IPS DF 4.7 (cell line): ENCODE measurements around the gene NDUFS7.

ENCODE experiments used
- DNase-seq: peaks from one replicate; pipeline ENCODE4 v3.0.0-alpha.2; 2013; ENCODE audit warnings: low spot score; ENCODE audit errors: extremely low read depth

Gene NDUFS7

DNA sequence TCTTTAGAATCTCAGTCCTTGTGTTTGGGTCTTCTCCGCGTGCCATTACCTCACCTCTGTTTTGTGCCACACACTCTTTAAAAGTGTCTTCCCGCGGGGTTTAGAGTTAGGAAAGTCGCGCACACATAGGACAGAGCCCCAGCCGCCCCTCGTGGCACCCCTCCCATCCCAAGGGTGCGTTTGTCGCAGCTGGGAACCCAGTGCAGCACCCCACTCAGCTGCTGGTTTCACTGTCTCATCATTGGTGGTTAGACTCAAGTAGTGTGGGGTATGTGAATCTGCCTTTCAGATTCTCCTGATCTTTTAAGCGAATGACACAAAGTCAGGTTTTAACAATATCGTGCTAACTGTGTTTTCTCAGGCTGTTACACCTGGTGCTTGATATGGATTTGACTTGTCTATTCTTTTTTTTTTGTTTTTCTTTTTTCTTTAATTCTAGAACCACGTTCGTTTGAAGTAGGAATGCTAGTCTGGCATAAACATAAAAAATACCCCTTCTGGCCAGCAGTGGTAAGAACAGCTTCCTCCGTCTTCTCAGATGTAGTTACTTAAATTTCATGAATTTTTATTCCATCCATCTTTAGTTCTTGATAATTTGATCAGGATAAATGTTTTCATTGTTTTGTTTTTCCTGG is 19.5 kb upstream of the NDUFS7 start:
- no peak for DNase-seq

DNA sequence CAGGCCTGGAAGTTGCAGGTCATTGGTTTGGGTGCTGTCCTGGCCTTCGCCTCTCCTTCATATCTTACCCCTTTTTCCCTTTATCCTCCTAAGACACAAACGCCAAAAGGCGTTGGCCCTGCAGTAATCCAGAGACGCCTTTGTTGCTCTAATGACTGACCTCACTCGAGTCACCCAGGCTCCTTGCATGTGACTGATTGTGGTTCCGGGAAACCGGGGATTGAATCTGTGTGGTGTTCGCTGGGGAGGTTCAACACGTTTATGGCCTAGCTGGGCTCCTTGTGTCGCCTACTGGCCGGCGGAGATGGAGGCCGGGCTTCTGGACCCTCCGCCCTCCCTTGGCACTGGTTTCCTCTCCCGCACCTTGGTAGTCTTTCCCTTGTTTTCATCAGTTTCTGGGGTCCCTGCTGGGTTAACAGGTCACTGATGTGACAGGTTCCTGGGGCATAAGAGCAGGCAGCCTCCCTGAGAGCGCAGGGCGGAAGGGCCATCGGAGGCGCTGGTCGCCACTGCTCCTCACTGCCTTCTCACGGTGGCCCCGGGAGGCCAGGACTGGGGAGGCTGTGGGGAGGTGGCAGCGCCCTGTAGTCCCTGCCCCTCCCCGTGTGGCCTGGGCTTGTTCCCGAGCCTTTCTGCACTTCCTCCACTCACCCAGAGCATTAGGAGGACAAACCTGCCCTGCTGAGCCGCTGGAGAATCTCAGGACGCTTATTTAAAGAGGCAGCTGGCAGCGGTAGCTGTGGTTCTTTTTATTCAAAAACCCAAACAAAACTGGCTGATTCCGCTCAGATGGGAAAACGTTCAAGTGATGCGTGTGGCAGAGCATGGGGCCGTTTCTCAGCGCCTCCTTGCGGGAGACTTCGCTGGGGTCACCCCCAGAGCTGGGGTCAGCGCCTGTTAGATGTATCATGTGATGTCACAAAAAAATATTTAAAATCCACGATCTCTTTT is 18.1 kb upstream of the NDUFS7 start:
- DNase-seq, result no peak

DNA sequence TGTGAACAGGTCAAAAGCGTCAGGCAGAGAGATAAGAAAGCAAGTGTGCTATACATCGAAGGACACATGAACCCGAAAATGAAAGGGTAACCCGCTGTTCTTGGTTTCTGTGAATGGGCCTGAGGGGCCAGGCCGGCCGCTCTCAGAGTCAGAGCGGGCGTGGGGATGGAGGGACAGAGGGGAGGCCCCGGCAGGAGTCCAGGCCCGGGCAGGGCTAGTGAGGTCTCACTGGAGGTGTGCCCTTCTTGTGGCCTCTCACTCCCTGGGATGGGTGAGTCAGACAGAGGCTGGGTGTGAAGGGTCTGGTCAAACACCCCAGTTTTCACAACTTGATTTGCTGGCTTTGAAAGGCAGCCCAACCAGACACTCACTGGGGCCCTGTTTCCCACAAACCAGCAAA is 17.4 kb upstream of the NDUFS7 start:
- no peak for DNase-seq

DNA sequence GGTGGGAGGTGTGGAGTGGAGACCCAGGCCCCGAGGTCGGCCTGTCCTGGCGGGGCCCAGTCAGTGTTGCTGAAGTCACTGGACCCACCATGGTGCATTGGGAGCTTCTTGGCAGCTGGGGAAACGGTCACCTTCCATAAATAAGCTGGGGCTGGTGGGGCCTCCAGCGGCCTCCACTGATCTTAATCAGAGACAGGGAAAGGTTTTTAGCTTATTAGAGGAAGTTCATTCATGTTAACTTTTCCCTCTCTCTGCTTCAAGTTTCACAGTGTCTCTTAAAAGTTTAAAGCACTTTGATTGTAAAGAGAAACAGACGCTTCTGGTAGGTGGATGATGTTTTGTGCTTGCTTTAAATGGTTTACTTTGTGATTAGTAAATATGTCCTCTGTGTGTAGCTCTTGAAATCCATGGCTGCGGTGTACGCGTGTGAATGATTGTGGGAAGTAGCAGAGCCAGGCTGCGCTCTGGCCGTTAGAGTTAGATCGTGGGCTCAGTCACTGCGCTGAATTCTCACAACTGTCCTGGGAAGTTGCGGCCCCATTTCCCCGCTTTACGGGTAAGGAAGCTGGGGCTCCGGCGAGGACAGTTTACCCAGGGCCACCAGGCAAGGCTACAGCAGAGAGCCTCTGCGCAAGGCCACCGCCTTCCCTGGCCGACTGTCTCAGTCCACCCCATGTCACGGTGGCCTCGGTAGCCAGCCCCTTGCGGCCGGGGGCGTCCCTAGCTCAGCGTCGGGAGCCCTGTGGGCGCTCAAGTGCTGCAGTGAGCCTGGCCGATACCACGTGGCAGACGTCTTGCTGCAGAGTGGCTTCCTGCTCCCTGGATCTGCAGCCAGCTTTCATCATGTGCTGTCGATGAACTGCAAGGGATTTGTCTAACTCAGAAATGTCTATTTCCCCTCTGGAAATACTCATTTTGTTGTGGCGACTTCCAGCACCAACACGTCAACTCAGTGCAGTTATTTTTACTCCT is 16.5 kb upstream of the NDUFS7 start:
- DNase-seq, result no peak

DNA sequence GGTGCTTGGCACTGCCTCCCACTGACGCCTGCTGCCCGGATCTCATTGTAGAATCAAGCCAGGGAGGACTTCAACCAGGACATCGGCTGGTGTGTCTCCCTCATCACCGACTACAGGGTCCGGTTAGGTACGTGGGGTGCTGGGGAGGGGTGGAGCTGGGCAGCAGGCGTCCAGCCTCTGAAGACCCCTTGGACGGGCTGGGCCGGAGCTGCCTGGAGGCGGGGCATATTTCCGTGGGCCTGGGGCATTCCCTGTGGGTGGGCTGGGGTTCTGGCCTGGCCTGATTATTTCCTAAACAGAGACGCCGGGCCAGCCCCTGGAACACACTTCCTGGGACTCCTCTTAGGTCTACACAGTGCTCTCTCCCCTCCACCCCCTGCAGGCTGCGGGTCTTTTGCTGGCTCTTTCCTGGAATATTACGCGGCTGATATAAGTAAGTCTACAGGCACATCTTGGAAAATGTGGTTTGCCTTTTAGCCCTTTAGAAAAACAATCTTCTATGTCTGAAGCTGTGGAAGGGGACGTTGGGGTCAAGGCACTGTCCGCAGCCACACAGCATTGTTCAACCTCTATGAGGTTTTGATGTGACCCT is 14.4 kb upstream of the NDUFS7 start:
- DNase-seq, result no peak

DNA sequence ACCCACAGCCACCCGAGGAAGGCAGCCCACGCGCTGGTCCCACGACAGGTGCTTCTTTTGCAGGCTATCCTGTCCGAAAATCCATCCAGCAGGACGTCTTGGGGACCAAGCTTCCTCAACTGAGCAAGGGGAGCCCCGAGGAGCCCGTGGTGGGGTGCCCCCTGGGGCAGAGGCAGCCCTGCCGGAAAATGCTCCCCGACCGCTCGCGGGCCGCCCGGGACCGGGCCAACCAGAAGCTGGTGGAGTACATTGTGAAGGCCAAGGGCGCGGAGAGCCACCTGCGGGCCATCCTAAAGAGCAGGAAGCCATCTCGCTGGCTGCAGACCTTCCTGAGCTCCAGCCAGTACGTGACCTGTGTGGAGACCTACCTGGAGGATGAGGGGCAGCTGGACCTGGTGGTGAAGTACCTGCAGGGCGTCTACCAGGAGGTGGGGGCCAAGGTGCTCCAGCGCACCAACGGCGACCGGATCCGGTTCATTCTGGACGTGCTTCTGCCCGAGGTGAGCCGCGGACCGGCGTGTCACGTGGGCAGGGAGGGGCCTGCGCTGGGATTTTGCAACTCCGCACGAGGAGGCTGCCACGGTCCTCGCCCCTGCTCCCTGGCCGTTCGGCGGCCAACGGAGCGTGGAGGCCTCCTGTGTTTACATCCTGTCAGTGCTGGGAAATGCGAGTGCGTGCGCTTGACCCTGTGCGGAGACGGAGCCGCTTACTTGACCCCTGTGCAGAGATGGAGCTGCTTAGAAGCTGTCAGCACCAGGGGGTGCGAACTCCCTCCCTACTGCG is 12.9 kb upstream of the NDUFS7 start:
- DNase-seq, result no peak

DNA sequence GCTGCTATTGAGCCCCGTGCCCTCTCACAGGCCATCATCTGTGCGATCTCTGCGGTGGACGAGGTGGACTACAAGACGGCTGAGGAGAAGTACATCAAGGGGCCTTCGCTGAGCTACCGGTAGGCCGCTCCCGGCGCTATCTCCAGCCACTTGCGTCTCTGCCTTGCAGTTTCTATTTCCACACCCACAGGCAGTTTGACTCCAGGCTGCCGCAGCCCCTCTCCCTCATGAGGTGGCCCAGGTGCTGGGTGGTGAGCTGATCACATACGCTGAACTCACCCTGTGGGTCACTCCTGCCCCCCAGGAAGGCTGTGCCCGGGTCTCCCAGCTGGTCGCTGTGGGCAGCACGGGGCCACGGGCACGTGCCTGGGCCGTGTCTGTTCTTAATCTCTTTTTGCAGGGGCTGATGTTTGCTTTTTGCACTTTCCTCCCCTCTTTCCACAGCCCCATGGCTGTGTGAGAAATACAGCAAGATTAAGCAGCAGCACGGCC is 10.6 kb upstream of the NDUFS7 start:
- no peak for DNase-seq

DNA sequence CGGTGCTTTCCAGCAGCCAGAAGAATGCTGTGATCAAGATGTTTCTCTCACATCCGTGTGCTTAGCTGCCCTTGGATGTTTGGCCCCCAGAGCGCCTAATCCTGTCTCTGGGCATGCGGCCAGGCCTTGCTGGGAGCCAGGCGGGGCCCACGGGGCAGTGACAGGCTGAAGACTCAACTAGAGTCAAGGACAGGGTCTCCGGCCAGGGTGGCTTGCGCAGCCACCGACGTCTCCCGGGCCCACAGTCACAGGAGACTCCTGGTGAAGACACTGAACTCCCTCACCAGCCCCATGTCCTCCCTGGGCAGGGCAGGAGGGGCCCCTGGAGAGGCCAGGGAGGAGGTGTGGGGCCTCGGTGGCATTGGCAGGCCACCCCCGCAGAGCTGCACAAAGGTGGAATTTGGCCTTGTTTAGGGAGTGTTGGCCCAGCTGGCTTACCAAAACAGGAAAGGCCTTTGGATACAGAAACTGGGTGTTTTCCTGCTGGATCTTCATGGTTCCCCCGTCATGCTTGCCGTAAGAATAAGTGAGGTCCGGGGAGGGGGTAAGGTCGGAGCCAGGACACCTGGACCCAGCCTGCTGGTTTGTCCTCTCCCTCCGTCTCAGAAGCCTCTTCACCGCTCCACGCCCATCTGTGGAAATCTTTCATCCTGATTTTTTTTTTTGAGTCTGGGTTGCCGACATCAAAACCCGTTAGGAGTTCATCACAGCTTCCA is 10.0 kb upstream of the NDUFS7 start:
- DNase-seq, result no peak

DNA sequence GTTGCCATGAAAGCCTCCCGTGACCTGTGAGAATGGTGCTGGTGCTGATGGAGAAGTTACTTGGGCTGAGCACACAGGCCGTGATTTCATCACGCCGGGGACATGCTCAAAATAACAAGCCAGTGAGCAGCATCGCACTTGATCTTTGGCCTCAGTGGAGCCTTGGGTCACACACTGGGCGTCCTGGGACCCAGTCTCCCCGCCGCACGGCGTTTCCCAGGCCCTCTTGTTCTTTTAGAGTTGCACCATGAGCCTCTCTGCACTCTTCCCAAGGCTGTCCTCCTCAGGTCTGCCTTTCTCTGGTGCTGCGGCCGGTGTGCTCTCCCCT is 9.5 kb upstream of the NDUFS7 start:
- DNase-seq, result no peak

DNA sequence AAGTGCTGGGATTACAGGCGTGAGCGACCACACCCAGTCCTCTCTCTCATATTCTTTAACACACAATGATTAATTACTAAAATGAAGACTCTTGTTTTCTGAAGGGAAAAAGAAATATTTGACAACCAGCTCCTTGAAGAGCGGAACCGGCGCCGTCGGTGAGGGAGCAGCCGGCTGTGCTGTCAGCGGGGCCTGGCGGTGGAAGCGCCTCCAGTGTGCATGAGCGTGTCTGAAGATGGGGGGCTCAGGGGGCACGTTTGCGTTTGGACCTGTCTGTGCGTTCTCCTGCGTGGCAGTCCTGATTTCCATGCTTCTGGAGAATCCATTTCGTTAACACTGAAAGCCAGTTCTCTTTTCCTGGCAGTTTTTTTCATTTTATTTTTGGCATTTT is 7.3 kb upstream of the NDUFS7 start:
- DNase-seq, result no peak

DNA sequence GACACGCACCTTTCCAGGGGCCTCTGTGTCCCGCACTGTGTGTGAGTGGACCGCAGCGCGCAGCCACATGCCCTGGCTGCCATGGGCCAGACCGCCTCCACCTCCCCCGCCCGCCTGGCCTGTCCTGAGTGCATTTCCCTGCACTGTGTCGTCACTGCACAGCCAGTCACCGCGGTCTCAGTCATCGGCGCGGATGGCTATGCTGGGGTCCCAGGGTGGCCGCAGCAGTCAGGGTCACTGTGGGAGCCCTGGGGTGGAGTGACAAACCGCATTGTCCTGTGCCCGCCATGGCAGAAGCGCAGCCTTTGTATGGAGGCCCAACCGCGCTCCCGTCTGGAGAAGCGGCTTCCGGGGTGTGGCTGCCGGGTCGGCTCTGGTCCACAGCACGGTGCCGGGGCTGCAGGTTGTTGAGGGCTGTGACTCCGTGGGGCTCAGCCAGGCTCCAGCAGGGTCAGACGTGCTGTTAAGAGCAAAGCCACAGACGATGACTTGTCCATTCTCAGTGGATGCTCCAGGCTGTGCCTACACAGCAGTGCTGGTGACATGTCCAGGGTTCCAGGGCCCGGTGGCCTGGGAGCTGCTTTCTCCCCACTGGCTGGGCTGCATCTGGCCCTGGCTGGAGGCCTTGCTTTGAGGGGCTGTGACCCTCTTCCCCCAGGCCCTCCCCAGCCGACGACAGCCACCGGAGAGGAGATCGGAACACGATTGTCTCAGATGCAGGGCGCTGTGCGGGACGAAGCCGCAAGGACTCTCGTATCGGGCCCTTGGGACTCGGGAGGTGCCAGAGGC is 6.3 kb upstream of the NDUFS7 start:
- no peak for DNase-seq

DNA sequence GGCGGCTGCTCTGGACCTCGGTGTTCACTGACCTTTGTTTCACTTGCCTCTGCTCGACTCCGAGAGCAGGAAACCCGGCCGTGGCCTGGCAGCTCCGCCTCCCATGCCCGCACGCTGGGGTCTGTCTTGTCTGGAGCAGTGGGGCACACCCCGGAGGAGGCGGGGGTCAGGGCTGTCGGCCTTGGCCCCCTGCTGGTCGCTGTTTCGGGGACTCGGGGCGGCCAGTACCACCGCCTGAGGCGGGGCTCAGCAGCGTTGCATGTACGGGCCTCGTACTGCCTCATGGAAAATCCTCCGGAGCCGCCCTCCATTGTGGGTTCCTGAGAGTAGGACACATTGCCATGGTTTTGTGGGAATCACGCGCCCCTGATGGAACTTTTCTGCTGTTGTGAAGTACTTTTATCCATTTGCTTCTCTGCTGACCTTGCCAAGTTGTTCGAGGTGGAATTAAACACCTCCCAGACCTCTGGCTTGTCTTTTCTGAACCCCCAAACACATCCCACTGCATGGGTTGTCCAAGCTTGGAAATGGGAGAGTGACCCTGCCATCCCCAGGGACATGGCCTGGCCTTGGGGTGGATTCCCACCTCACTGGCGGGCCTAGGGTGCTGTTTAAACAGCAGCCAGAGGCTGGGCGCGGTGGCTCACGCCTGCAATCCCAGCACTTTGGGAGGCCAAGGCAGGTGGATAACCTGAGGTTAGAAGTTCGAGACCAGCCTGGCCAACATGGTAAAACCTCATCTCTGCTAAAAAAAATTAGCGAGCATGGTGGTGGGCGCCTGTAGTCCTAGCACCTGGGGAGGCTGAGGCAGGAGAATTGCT is 5.5 kb upstream of the NDUFS7 start:
- DNase-seq, result no peak

DNA sequence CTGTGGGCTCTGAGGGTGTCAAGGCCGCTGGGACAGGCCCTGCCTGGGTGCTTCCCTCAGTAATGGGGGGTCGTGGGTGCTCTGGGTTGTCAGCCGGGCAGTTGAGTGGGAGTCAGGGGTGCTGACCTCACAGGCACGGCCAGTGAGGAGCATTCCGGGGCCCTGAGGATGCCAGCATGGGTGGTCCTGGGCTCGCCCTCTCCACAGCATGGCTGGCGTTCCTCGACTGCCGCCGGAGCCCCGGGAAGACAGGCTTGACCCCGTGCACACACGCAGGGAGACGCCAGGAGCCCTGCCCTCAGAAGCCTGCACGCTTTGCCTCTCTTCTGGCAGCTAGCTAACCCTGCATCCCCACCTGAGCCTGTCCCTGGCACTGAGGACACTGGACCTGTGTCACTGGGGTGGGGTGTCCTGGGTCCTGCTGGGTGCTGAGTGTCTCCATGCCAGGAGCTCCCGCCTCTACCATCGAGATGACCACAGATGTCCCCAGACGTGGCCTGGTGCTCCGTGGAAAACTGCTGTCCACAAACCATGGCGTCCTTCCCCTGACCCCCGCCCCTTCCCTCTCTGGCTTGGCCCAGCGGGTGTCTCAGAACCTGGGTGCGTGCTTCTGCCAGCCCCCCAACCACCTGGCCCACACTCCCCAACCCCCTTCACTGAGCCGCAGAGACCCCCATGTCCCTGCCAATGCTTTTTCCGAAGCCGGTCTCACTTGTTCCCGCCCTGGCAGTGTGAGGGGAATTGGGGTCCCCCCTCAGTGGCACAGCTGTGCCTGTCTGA is 4.4 kb upstream of the NDUFS7 start:
- DNase-seq, result no peak

DNA sequence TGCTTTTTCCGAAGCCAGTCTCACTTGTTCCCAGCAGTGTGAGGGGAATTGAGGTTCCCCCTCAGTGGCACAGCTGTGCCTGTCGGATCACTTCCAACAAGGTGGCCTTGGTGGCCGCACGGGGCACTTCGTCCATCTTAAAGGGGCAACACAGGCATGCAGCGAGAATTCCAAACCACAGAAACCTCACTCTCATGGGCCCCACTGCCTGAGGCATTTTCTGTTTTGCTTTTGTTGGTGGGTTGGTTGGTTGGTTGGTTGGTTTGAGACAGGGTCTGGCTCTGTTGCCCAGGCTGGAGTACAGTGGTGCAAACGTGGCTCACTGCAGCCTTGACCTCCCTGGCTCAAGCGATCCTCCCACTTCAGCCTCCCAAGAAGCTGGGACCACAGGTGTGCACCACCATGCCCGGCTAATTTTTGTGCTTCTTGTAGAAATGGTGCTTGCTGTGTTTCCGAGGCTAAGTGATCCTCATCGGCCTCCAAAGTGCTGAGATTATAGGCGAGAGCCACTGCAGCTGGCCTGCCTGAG is 3.7 kb upstream of the NDUFS7 start:
- no peak for DNase-seq

DNA sequence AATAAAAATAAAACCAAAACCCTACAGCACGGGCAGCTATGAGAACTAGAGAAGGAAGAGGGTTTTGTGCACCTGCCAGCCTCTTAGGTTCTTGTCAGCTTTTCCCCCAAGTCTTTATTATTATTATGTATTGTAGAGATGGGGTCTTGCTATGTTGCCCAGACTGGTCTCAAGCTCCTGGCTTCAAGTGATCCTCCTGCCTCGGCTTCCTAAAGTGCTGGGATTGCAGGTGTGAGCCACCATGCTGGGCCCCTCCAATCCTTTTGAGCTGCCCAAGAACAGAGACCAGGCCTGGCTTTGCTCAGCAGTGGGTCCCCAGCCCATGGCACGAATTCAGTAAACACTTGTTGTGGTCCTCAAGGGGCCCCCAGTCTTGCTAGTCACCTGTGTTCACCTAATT is 1.5 kb upstream of the NDUFS7 start:
- no peak for DNase-seq

DNA sequence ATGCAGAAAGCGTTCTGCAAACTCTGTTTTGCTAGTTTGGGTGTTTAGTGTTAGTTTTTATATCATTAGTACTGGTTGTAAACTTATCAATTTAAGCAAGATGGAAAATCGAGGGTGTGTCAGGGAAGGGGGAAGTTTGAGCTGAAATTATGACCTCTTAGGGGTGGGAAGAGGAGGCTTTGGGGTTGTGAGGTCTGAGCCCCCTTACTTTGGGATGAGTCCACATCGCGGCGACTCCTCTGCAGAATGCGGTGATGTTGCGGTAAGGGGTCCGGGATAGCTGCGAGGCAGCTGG is 743 bp upstream of the NDUFS7 start:
- DNase-seq, result no peak

DNA sequence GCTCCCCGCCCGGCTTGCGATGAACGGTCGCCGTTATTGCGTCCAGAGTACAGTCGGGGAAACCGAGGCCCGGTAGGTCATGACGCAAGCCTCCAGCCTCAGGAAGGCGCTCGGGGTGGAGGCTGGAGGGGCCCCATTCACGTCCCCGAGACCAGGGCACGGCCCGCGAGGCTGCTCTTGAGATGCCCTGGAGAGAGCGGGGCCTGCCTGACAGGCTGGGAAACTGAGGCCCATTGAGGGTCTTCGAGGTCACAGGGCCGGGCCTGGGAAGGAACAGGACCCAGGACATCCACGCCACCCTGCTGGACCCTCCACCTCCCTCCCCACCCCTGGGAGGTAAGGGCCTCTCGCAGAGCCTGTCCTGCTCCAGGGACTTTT is 367 bp downstream of the NDUFS7 start:
- no peak for DNase-seq
